ENCODE measurements around the gene TMEM135. TPM values are rescaled to one million over a fixed set of nuclear protein-coding genes. Genes with fewer than 3 reads are reported as not detected.

TMEM135 gene
- total RNA-seq, 1 donor from 2014 or later, result 28.8 TPM

GRCh38 chr11:87353771-87354345, 316.1 kb downstream of the TMEM135 start:
- no peak for DNase-seq (ENCODE audit: low spot score)
- Mint-ChIP-seq H3K4me3 (no peak overlapping the region), H3K36me3 (ENCODE audit: low read depth) (no peaks in the 10 kb centered on the region), H3K4me1 (ENCODE audit: low read depth) (peaks cover 14% of the 10 kb centered on the region), H3K27ac (no peak overlapping the region), H3K27me3 (ENCODE audit: insufficient read depth) (peaks cover 8% of the 10 kb centered on the region), H3K9me3 (no peaks in the 10 kb centered on the region)
- intact Hi-C loops (cut with micrococcal nuclease), result loop anchor here (1.0 kb wide), 1 partner anchor 1190 kb away; no protein-coding TSS in a partner anchor

GRCh38 chr11:87355596-87355995, 317.9 kb downstream of the TMEM135 start:
- Mint-ChIP-seq H3K27me3 (ENCODE audit: insufficient read depth) (peaks cover 3% of the 10 kb centered on the region), H3K9me3 (no peaks in the 10 kb centered on the region), H3K4me3 (no peak overlapping the region), H3K27ac (no peak overlapping the region), H3K36me3 (ENCODE audit: low read depth) (no peaks in the 10 kb centered on the region), H3K4me1 (ENCODE audit: low read depth) (peaks cover 14% of the 10 kb centered on the region)
- intact Hi-C loops (cut with micrococcal nuclease), result no loop called here
- DNase-seq (ENCODE audit: low spot score), result no peak

GRCh38 chr11:87356428-87356827, 318.7 kb downstream of the TMEM135 start:
- H3K9me3 Mint-ChIP-seq, result no peaks in the 10 kb centered on the region
- H3K36me3 Mint-ChIP-seq (ENCODE audit: low read depth), result no peaks in the 10 kb centered on the region
- H3K27me3 Mint-ChIP-seq (ENCODE audit: insufficient read depth), result peaks cover 3% of the 10 kb centered on the region
- H3K4me3 Mint-ChIP-seq, result no peak overlapping the region
- peaks cover 14% of the 10 kb centered on the region for H3K4me1 Mint-ChIP-seq (ENCODE audit: low read depth)
- no peak overlapping the region for H3K27ac Mint-ChIP-seq
- DNase-seq (ENCODE audit: low spot score), result no peak
- intact Hi-C loops (cut with micrococcal nuclease), result no loop called here

- no peaks in the 10 kb centered on the region for H3K36me3 Mint-ChIP-seq (ENCODE audit: low read depth)
- intact Hi-C loops (cut with micrococcal nuclease), result no loop called here
Observed at GRCh38 chr11:87358461-87358860, 320.7 kb downstream of the TMEM135 start.

GRCh38 chr11:87359401-87359800, 321.7 kb downstream of the TMEM135 start:
- intact Hi-C loops (cut with micrococcal nuclease), result no loop called here
- no peak overlapping the region for H3K4me3 Mint-ChIP-seq
- H3K9me3 Mint-ChIP-seq, result no peaks in the 10 kb centered on the region
- no peaks in the 10 kb centered on the region for H3K27me3 Mint-ChIP-seq (ENCODE audit: insufficient read depth)
- no peaks in the 10 kb centered on the region for H3K4me1 Mint-ChIP-seq (ENCODE audit: low read depth)
- DNase-seq (ENCODE audit: low spot score), result no peak
- H3K36me3 Mint-ChIP-seq (ENCODE audit: low read depth), result no peaks in the 10 kb centered on the region
- H3K27ac Mint-ChIP-seq, result no peak overlapping the region

More at GRCh38 chr11:87358461-87358860, 320.7 kb downstream of the TMEM135 start:
- Mint-ChIP-seq H3K27ac (no peak overlapping the region), H3K27me3 (ENCODE audit: insufficient read depth) (no peaks in the 10 kb centered on the region), H3K9me3 (no peaks in the 10 kb centered on the region), H3K4me3 (no peak overlapping the region), H3K4me1 (ENCODE audit: low read depth) (peaks cover 2% of the 10 kb centered on the region)
- no peak for DNase-seq (ENCODE audit: low spot score)

GRCh38 chr11:87361891-87362290, 324.2 kb downstream of the TMEM135 start:
- no peak overlapping the region for H3K4me3 Mint-ChIP-seq
- H3K9me3 Mint-ChIP-seq, result no peaks in the 10 kb centered on the region
- intact Hi-C loops (cut with micrococcal nuclease), result no loop called here
- H3K4me1 Mint-ChIP-seq (ENCODE audit: low read depth), result no peaks in the 10 kb centered on the region
- H3K36me3 Mint-ChIP-seq (ENCODE audit: low read depth), result no peaks in the 10 kb centered on the region
- DNase-seq (ENCODE audit: low spot score), result no peak
- H3K27me3 Mint-ChIP-seq (ENCODE audit: insufficient read depth), result no peaks in the 10 kb centered on the region
- no peak overlapping the region for H3K27ac Mint-ChIP-seq

GRCh38 chr11:87366346-87366745, 328.6 kb downstream of the TMEM135 start:
- Mint-ChIP-seq H3K27me3 (ENCODE audit: insufficient read depth) (peaks cover 3% of the 10 kb centered on the region), H3K9me3 (no peaks in the 10 kb centered on the region), H3K4me1 (ENCODE audit: low read depth) (no peaks in the 10 kb centered on the region), H3K4me3 (no peak overlapping the region), H3K27ac (no peak overlapping the region), H3K36me3 (ENCODE audit: low read depth) (no peaks in the 10 kb centered on the region)
- DNase-seq (ENCODE audit: low spot score), result no peak
- intact Hi-C loops (cut with micrococcal nuclease), result no loop called here

GRCh38 chr11:87366763-87367405, 329.1 kb downstream of the TMEM135 start:
- intact Hi-C loops (cut with micrococcal nuclease), result no loop called here
- Mint-ChIP-seq H3K36me3 (ENCODE audit: low read depth) (no peaks in the 10 kb centered on the region), H3K27ac (no peak overlapping the region), H3K9me3 (no peaks in the 10 kb centered on the region), H3K27me3 (ENCODE audit: insufficient read depth) (peaks cover 6% of the 10 kb centered on the region), H3K4me3 (no peak overlapping the region), H3K4me1 (ENCODE audit: low read depth) (no peaks in the 10 kb centered on the region)
- no peak for DNase-seq (ENCODE audit: low spot score)

GRCh38 chr11:87368151-87368550, 330.4 kb downstream of the TMEM135 start:
- no peaks in the 10 kb centered on the region for H3K4me1 Mint-ChIP-seq (ENCODE audit: low read depth)
- H3K27me3 Mint-ChIP-seq (ENCODE audit: insufficient read depth), result peaks cover 8% of the 10 kb centered on the region
- intact Hi-C loops (cut with micrococcal nuclease), result no loop called here
- H3K27ac Mint-ChIP-seq, result no peak overlapping the region
- no peaks in the 10 kb centered on the region for H3K36me3 Mint-ChIP-seq (ENCODE audit: low read depth)
- no peaks in the 10 kb centered on the region for H3K9me3 Mint-ChIP-seq
- H3K4me3 Mint-ChIP-seq, result no peak overlapping the region
- DNase-seq (ENCODE audit: low spot score), result no peak

GRCh38 chr11:87368858-87369480, 331.2 kb downstream of the TMEM135 start:
- Mint-ChIP-seq H3K27ac (no peak overlapping the region), H3K9me3 (no peaks in the 10 kb centered on the region), H3K4me3 (no peak overlapping the region), H3K4me1 (ENCODE audit: low read depth) (no peaks in the 10 kb centered on the region), H3K36me3 (ENCODE audit: low read depth) (no peaks in the 10 kb centered on the region), H3K27me3 (ENCODE audit: insufficient read depth) (peaks cover 8% of the 10 kb centered on the region)
- no peak for DNase-seq (ENCODE audit: low spot score)
- intact Hi-C loops (cut with micrococcal nuclease), result no loop called here

GRCh38 chr11:87369888-87370287, 332.2 kb downstream of the TMEM135 start:
- H3K27ac Mint-ChIP-seq, result no peak overlapping the region
- no peak overlapping the region for H3K4me3 Mint-ChIP-seq
- intact Hi-C loops (cut with micrococcal nuclease), result no loop called here
- H3K27me3 Mint-ChIP-seq (ENCODE audit: insufficient read depth), result peaks cover 8% of the 10 kb centered on the region
- no peaks in the 10 kb centered on the region for H3K36me3 Mint-ChIP-seq (ENCODE audit: low read depth)
- H3K4me1 Mint-ChIP-seq (ENCODE audit: low read depth), result no peaks in the 10 kb centered on the region
- H3K9me3 Mint-ChIP-seq, result no peaks in the 10 kb centered on the region
- no peak for DNase-seq (ENCODE audit: low spot score)

GRCh38 chr11:87372065-87372464, 334.3 kb downstream of the TMEM135 start:
- no peaks in the 10 kb centered on the region for H3K9me3 Mint-ChIP-seq
- H3K27me3 Mint-ChIP-seq (ENCODE audit: insufficient read depth), result peaks cover 11% of the 10 kb centered on the region
- H3K4me3 Mint-ChIP-seq, result no peak overlapping the region
- no peaks in the 10 kb centered on the region for H3K4me1 Mint-ChIP-seq (ENCODE audit: low read depth)
- no peak overlapping the region for H3K27ac Mint-ChIP-seq
- intact Hi-C loops (cut with micrococcal nuclease), result no loop called here
- H3K36me3 Mint-ChIP-seq (ENCODE audit: low read depth), result no peaks in the 10 kb centered on the region
- DNase-seq (ENCODE audit: low spot score), result no peak

Data from activated T-helper 1 cell treated with anti-CD3 and anti-CD28 coated beads, Interleukin-12 subunit alpha, Interleukin-12 subunit beta, Interleukin-2, Interleukin-4 antibody, amounts not matched to agents 30 ng/mL and 10 ng/mL and 1 ng/mL, durations not matched to agents 14 hours and 24 hours and 36 hours (primary cell).